Liver (tissue), 5 donors: ENCODE results near the gene LSM11. TPM values are rescaled to one million over a fixed set of nuclear protein-coding genes. Genes with fewer than 3 reads are reported as not detected.

ENCODE experiments used
- polyA plus RNA-seq, 2 donors: library from polyadenylated mRNA; stranded (reverse) in 1 of 2; unstranded in 1 of 2; fragments of 200-250 nt in 1 of 2; fragments of >200 nt in 1 of 2; fragmentation: Nextera tagmentation in 1 of 2; extraction: Ambion mirVana in 1 of 2; gene quantifications; one replicate each; pipeline versions ENCODE4 v1.2.1 to v1.2.3, GENCODE V29; 2013 to 2015
- small RNA-seq: library from RNA; depleted of rRNA; stranded (forward); fragments of <200 nt; gene quantifications from one replicate; pipeline ENCODE3, GENCODE V24; 2014
- total RNA-seq, 2 donors: library from RNA; depleted of rRNA; stranded (reverse); fragments of >200 nt; gene quantifications; one replicate each; pipeline ENCODE4 v1.2.3, GENCODE V29; 2014
- donor health status: healthy.
- donor health status: healthy.
- donor health status: healthy.

Gene LSM11
- total and polyA plus RNA-seq, 4 donors = 0.42 to 4.0 (median 1.2) TPM

Small RNA genes within 50 kb of the gene (small RNA-seq; reads per million reads assigned to genes)
- gene AC026407.1 (not detected), gene RNU6-260P (not detected)

Other genes starting within 250 kb of the LSM11 start
- 1 to 10 TPM; 2.4 to 7.1 TPM for gene ADAM19, start 167.9 kb upstream of the LSM11 start, total RNA-seq
- 1 to 10 TPM; 2.4 to 3.3 TPM for gene ADAM19, start 167.9 kb upstream of the LSM11 start, polyA plus RNA-seq
- under 1 TPM in 1 of 2 donors, not detected in 1; under 0.01 TPM for gene SOX30, start 91.3 kb upstream of the LSM11 start, total RNA-seq
- under 1 TPM in 1 of 2 donors, not detected in 1; 0.21 TPM for gene SOX30, start 91.3 kb upstream of the LSM11 start, polyA plus RNA-seq
- gene C5orf52, start 72.2 kb upstream of the LSM11 start, total RNA-seq = not detected
- not detected for gene C5orf52, start 72.2 kb upstream of the LSM11 start, polyA plus RNA-seq
- gene THG1L, start 12.3 kb upstream of the LSM11 start, total RNA-seq = 10 to 100 TPM in 1 of 2 donors, 1 to 10 TPM in 1; 6.4 to 12.6 TPM
- gene THG1L, start 12.3 kb upstream of the LSM11 start, polyA plus RNA-seq = 1 to 10 TPM; 3.9 to 4.2 TPM
- 100 to 1,000 TPM in 1 of 2 donors, 10 to 100 TPM in 1; 94.3 to 115 TPM for gene CLINT1, start 115.4 kb downstream of the LSM11 start, total RNA-seq
- 10 to 100 TPM; 34.8 to 42.4 TPM for gene CLINT1, start 115.4 kb downstream of the LSM11 start, polyA plus RNA-seq